Fibroblast of lung (primary cell): ENCODE results near the gene YJU2. TPM values are rescaled to one million over a fixed set of nuclear protein-coding genes. Genes with fewer than 3 reads are reported as not detected.

Experiments used
- DNase-seq, 2 donors: peaks; one replicate each; pipeline versions ENCODE4 v3.0.0 to v3.0.0-alpha.2; 2010; ENCODE audit warnings: low read depth in 2 of 2
- H2AFZ ChIP-seq: 2 replicates; pipeline ENCODE4 v1.5.1; 2012; ENCODE audit warnings: low read length, control low read depth, inconsistent platforms
- H3K27ac ChIP-seq: 2 replicates; pipeline ENCODE4 v1.5.1; 2011; ENCODE audit warnings: low read length, control low read depth; ENCODE audit not compliant: insufficient read depth
- H3K27me3 ChIP-seq: 2 replicates; pipeline ENCODE4 v1.5.1; 2011; ENCODE audit warnings: mild to moderate bottlenecking, low read length; ENCODE audit not compliant: control insufficient read depth, insufficient read depth
- H3K36me3 ChIP-seq: 2 replicates; pipeline ENCODE4 v1.5.1; 2011; ENCODE audit warnings: low read length; ENCODE audit not compliant: control insufficient read depth, insufficient read depth
- H3K4me1 ChIP-seq: 2 replicates; pipeline ENCODE4 v1.5.1; 2011; ENCODE audit warnings: low read length; ENCODE audit not compliant: control insufficient read depth, insufficient read depth; ENCODE audit errors: extremely low read depth
- H3K4me2 ChIP-seq: 2 replicates; pipeline ENCODE4 v1.5.1; 2011; ENCODE audit warnings: low read length, control low read depth; ENCODE audit not compliant: insufficient read depth; ENCODE audit errors: extremely low read depth
- H3K4me3 ChIP-seq, 4 experiments: fragments of 200-600 bp in 1 of 4; sonication (generic) in 1 of 4; replicated peaks in 1 of 4; 2 replicates each; pipeline ENCODE4 v1.5.1; 2011 to 2016; ENCODE audit warnings: low read length in 4 of 4, low read depth in 3 of 4, mild to moderate bottlenecking in 3 of 4, control low read depth in 2 of 4, inconsistent platforms in 1 of 4, mixed read lengths in 1 of 4; ENCODE audit not compliant: insufficient read depth in 1 of 4; ENCODE audit errors: control extremely low read depth in 1 of 4
- H3K79me2 ChIP-seq: 2 replicates; pipeline ENCODE4 v1.5.1; 2012; ENCODE audit warnings: mild to moderate bottlenecking, low read length, inconsistent platforms; ENCODE audit not compliant: control insufficient read depth, insufficient read depth
- H3K9ac ChIP-seq: 2 replicates; pipeline ENCODE4 v1.5.1; 2011; ENCODE audit warnings: mild to moderate bottlenecking, low read length, control low read depth; ENCODE audit not compliant: insufficient read depth
- H3K9me3 ChIP-seq: 2 replicates; pipeline ENCODE4 v1.5.1; 2012; ENCODE audit warnings: low read depth, low read length; ENCODE audit not compliant: control insufficient read depth, insufficient read depth
- H4K20me1 ChIP-seq: 2 replicates; pipeline ENCODE4 v1.5.1; 2011; ENCODE audit warnings: low read length; ENCODE audit not compliant: control insufficient read depth, insufficient read depth; ENCODE audit errors: extremely low read depth
- EZH2 ChIP-seq: IDR thresholded peaks from 2 replicates; pipeline ENCODE4 v1.5.1; 2012; ENCODE audit warnings: low read length, control low read depth, mild to moderate bottlenecking; ENCODE audit errors: missing control alignments
- polyA plus RNA-seq, 2 donors: library from polyadenylated mRNA; depleted of rRNA in 1 of 2; stranded (reverse) in 1 of 2; unstranded in 1 of 2; fragments of >200 nt; gene quantifications; 2 replicates each; pipeline ENCODE4 v1.2.1, GENCODE V29; 2011 to 2012; ENCODE audit warnings: missing spikeins in 1 of 2
- total RNA-seq: library from RNA; depleted of rRNA; stranded (reverse); fragments of >200 nt; gene quantifications from 2 replicates; pipeline ENCODE4 v1.2.1, GENCODE V29; 2014
- TF ChIP-seq, protein P1 (sequence below), 2 donors: IDR thresholded peaks in 1 of 2; conservative IDR thresholded peaks in 1 of 2; 1 replicate in 1 of 2; 2 replicates in 1 of 2; pipeline ENCODE4 v1.5.1; 2011 to 2012; ENCODE audit warnings: low read length in 2 of 2, control low read depth in 1 of 2, inconsistent platforms in 1 of 2, low read depth in 1 of 2, mild to moderate bottlenecking in 1 of 2

Gene YJU2
- total and polyA plus RNA-seq, 2 donors (not counting 1 experiment from before 2014, with no cell fraction given): 10.7 to 14.7 TPM

DNA sequence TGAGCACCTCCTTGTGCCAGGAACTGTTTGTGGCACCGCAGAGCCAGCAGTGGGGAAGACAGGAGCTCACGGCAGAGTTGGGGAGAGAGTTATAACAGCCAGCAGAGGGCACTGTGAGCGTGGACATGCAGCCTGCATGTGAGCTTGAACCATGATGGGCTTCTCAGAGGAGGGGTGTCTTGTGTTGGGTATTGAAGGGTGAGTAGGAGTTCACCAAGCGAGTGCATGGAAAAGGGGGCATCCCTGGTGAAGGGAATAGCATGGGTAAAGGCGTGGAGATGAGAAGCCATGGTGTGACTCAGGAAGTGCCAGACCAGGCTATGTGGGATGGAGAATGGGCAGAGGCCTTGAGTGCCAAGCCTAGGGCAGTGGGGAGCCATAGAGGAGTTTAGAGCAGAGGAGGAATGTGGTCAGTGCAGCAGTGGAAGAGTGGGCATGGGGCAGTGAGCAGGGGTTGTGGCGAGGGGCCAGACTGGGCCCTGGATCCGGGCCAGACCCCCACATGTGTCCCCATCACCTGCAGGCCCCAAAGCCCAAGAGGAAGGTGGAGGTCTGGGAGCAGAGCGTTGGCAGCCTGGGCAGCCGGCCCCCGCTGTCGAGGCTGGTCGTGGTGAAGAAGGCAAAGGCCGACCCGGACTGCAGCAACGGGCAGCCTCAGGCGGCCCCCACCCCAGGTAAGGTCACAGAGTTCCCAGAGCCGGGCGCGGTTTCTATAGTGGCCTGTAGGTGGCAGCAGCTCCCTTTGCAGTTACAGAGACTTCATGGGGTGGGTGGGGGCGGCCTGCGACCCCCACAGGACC lies 20.4 kb downstream of the YJU2 start:
- no peak overlapping the region for H3K9ac ChIP-seq
- H3K79me2 ChIP-seq: no peaks in the 10 kb centered on the region
- no peak overlapping the region for H2AFZ ChIP-seq
- peak; percentile 17 to 39 for DNase-seq
- TF ChIP-seq EZH2: no peak
- TF ChIP-seq, protein P1, sequence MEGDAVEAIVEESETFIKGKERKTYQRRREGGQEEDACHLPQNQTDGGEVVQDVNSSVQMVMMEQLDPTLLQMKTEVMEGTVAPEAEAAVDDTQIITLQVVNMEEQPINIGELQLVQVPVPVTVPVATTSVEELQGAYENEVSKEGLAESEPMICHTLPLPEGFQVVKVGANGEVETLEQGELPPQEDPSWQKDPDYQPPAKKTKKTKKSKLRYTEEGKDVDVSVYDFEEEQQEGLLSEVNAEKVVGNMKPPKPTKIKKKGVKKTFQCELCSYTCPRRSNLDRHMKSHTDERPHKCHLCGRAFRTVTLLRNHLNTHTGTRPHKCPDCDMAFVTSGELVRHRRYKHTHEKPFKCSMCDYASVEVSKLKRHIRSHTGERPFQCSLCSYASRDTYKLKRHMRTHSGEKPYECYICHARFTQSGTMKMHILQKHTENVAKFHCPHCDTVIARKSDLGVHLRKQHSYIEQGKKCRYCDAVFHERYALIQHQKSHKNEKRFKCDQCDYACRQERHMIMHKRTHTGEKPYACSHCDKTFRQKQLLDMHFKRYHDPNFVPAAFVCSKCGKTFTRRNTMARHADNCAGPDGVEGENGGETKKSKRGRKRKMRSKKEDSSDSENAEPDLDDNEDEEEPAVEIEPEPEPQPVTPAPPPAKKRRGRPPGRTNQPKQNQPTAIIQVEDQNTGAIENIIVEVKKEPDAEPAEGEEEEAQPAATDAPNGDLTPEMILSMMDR (conservative IDR thresholded peaks at IDR 0.05 in 1 of 2, IDR thresholded peaks at IDR 0.05 in 1 of 2; ENCODE audit: low read depth in 1 of 2, low read length in 2 of 2): peak; percentile 70 to 74
- H3K9me3 ChIP-seq: no peaks in the 10 kb centered on the region
- no peaks in the 10 kb centered on the region for H3K27me3 ChIP-seq
- no peaks in the 10 kb centered on the region for H3K4me1 ChIP-seq
- H3K27ac ChIP-seq: no peak overlapping the region
- peaks cover 4% of the 10 kb centered on the region for H3K36me3 ChIP-seq
- no peak overlapping the region for H3K4me3 ChIP-seq
- no peaks in the 10 kb centered on the region for H4K20me1 ChIP-seq
- H3K4me2 ChIP-seq: no peak overlapping the region

DNA sequence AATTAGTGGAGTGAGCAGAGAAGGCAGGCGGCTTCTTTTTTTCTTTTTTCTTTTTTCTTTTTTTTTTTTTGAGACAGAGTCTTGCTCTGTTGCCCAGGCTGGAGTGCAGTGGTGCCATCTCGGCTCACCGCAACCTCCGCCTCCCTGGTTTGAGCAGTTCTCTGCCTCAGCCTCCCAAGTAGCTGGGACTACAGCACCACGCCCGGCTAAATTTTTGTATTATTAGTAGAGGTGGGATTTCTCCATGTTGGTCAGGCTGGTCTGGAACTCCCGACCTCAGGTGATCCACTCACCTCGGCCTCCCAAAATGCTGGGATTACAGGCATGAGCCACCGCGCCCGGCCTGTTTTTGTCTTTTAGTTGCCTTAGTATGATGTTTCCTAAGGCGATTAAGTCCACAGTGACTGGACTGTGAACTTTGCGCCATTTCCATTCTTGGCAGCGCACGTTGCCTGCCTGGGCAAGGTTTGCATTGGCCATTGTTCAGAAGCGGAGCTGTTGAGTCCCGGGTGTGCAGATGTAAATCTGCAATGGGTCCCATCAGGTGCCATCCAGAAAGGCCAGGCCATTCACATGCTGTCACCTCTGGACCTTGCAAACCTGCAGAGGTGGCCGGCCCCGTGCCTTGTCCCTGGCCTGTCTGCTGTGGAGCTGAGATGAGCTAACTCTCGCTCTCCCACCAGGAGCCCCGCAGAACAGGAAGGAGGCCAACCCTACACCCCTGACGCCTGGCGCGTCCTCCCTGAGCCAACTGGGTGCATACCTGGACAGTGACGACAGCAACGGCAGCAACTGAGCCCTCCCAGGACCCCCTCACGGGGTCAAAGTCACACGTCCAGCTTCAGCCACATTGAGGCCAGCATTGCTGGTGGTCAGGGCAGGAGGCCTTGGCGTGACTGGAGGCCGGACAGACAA lies 21.3 kb downstream of the YJU2 start:
- no peak overlapping the region for H3K4me3 ChIP-seq
- no peak overlapping the region for H3K27ac ChIP-seq
- no peak for TF ChIP-seq EZH2
- TF ChIP-seq, protein P1 (conservative IDR thresholded peaks at IDR 0.05 in 1 of 2, IDR thresholded peaks at IDR 0.05 in 1 of 2; ENCODE audit: low read depth in 1 of 2, low read length in 2 of 2): no peak
- peaks cover 4% of the 10 kb centered on the region for H3K36me3 ChIP-seq
- H3K4me2 ChIP-seq: no peak overlapping the region
- no peaks in the 10 kb centered on the region for H4K20me1 ChIP-seq
- H3K9ac ChIP-seq: no peak overlapping the region
- no peaks in the 10 kb centered on the region for H3K79me2 ChIP-seq
- H3K27me3 ChIP-seq: no peaks in the 10 kb centered on the region
- no peaks in the 10 kb centered on the region for H3K4me1 ChIP-seq
- DNase-seq: no peak
- H2AFZ ChIP-seq: no peak overlapping the region
- no peaks in the 10 kb centered on the region for H3K9me3 ChIP-seq

DNA sequence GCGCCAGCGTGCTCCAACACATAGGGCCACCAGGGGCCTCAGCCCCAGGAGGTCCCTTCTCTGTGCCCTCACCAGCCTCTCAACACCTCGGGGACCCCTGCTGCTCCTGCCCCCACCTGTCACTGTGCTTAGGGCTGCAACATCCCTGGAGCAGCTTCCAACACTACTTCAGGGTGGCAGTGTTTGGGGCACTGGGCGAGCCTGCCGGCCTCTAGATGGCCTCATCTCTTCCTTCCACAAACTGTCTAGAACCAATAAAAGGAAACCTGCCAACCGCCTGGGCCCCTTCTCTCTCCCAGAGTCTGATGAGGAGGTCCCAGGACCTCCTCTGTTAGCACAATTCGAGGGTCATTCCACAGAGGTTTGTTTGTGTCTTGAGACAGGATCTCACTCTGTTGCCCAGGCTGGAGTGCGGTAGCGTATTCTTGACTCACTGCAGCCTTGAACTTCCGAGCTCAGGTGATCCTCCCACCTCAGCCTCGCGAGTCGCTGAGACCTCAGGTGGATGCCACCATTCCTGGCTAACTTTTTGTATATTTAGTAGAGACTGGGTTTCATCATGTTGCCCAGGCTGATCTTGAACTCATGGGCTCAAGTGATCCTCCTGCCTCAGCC lies 22.0 kb downstream of the YJU2 start:
- no peak for DNase-seq
- no peaks in the 10 kb centered on the region for H3K9me3 ChIP-seq
- TF ChIP-seq EZH2: no peak
- TF ChIP-seq, protein P1 (conservative IDR thresholded peaks at IDR 0.05 in 1 of 2, IDR thresholded peaks at IDR 0.05 in 1 of 2; ENCODE audit: low read depth in 1 of 2, low read length in 2 of 2): no peak

More for the DNA sequence above, 22.0 kb downstream of the YJU2 start:
- H3K79me2 ChIP-seq: no peaks in the 10 kb centered on the region
- H2AFZ ChIP-seq: no peak overlapping the region
- no peak overlapping the region for H3K4me3 ChIP-seq
- no peaks in the 10 kb centered on the region for H3K27me3 ChIP-seq
- H3K4me1 ChIP-seq: no peaks in the 10 kb centered on the region
- H3K36me3 ChIP-seq: peaks cover 4% of the 10 kb centered on the region
- no peak overlapping the region for H3K27ac ChIP-seq
- no peak overlapping the region for H3K9ac ChIP-seq
- H3K4me2 ChIP-seq: no peak overlapping the region
- H4K20me1 ChIP-seq: no peaks in the 10 kb centered on the region
